CD4-positive, alpha-beta T cell (primary cell): ENCODE data around the gene SNRNP70. TPM values are rescaled to one million over a fixed set of nuclear protein-coding genes. Genes with fewer than 3 reads are reported as not detected.

Experiments used
- ATAC-seq: fragments of 200-7000 bp; cut with Tn5 transposase; one replicate; pipeline ENCODE4 v1.10.0; 2022; ENCODE audit warnings: mild to moderate bottlenecking; ENCODE audit not compliant: poor library complexity
- CTCF ChIA-PET: fragments of 350-600 bp; sonication (Branson Sonifier 250); formaldehyde crosslinking; loops from one replicate; lab custom pipeline; 2021; ENCODE audit warnings: antibody characterized with exemption, inconsistent platforms; lab: Charles Lee
- POLR2A ChIA-PET: fragments of 350-600 bp; sonication (Branson Sonifier 250); formaldehyde crosslinking; loops from one replicate; lab custom pipeline; 2021; ENCODE audit warnings: antibody characterized with exemption, inconsistent platforms; lab: Charles Lee
- DNase-seq, 14 experiments: peaks; one replicate each; pipeline ENCODE4 v3.0.0-alpha.2; 2013 to 2020; ENCODE audit warnings: mixed read lengths in 2 of 14
- H3K27ac ChIP-seq, 2 donors: one replicate each; pipeline versions ENCODE4 v1.5.1 to v1.7.0; 2013; ENCODE audit warnings: low read length in 2 of 2, low read depth in 1 of 2, mild to moderate bottlenecking in 1 of 2
- H3K27me3 ChIP-seq, 2 experiments: 1 replicate in 1 of 2; 2 replicates in 1 of 2; pipeline versions ENCODE4 v1.6.1 to v1.7.0; 2013; ENCODE audit warnings: low read length in 2 of 2, control low read depth in 1 of 2, mild to moderate bottlenecking in 1 of 2, moderate library complexity in 1 of 2; ENCODE audit not compliant: insufficient read depth in 2 of 2, control insufficient read depth in 1 of 2
- H3K36me3 ChIP-seq: one replicate; pipeline ENCODE4 v1.6.1; 2013; ENCODE audit warnings: low read length, control low read depth; ENCODE audit not compliant: insufficient read depth
- H3K4me1 ChIP-seq: one replicate; pipeline ENCODE4 v1.6.1; 2013; ENCODE audit warnings: low read length, control low read depth; ENCODE audit not compliant: insufficient read depth
- H3K4me3 ChIP-seq: one replicate; pipeline ENCODE4 v1.5.1; 2013; ENCODE audit warnings: mild to moderate bottlenecking, low read length, moderate library complexity
- H3K9me3 ChIP-seq, 2 experiments: 1 replicate in 1 of 2; 2 replicates in 1 of 2; pipeline versions ENCODE4 v1.6.1 to v1.7.0; 2013; ENCODE audit warnings: low read length in 2 of 2, mild to moderate bottlenecking in 2 of 2, control low read depth in 1 of 2, moderate library complexity in 1 of 2; ENCODE audit not compliant: control insufficient read depth in 1 of 2, insufficient read depth in 1 of 2
- H3K27ac Mint-ChIP-seq: one replicate; pipeline ENCODE4 v1.8.0; 2020; ENCODE audit warnings: mixed read lengths
- H3K27me3 Mint-ChIP-seq: one replicate; pipeline ENCODE4 v1.8.0; 2021; ENCODE audit warnings: mixed read lengths
- H3K36me3 Mint-ChIP-seq: one replicate; pipeline ENCODE4 v1.8.0; 2021; ENCODE audit warnings: low read depth, mixed read lengths
- H3K4me1 Mint-ChIP-seq: one replicate; pipeline ENCODE4 v1.8.0; 2021; ENCODE audit warnings: low read depth, mixed read lengths
- H3K4me3 Mint-ChIP-seq: one replicate; pipeline ENCODE4 v1.8.0; 2020; ENCODE audit warnings: mild to moderate bottlenecking, mixed read lengths
- H3K9me3 Mint-ChIP-seq: one replicate; pipeline ENCODE4 v1.8.0; 2020; ENCODE audit warnings: mixed read lengths
- intact Hi-C, 2 experiments: fragments of 100-400 bp; cut with DNase I in 1 of 2; cut with micrococcal nuclease in 1 of 2; formaldehyde crosslinking; loops; one replicate each; pipeline versions ENCODE4 v1.15.1 to v1.9.0; 2023 to 2025; cut with DNase I, micrococcal nuclease
- total RNA-seq, 174 experiments: library from RNA in 2 of 174; stranded (reverse) in 2 of 174; gene quantifications; one replicate each; pipeline ENCODE4 v1.2.3 and lab custom pipeline; 2021 to 2026
- TF ChIP-seq, protein P1 (sequence below): fragments of 200-600 bp; IDR thresholded peaks from one replicate; pipeline ENCODE4 v1.8.0; 2022; ENCODE audit warnings: antibody characterized with exemption, mild to moderate bottlenecking

The SNRNP70 gene
- total RNA-seq, 2 experiments from 2014 or later = 375 to 397 TPM

DNA sequence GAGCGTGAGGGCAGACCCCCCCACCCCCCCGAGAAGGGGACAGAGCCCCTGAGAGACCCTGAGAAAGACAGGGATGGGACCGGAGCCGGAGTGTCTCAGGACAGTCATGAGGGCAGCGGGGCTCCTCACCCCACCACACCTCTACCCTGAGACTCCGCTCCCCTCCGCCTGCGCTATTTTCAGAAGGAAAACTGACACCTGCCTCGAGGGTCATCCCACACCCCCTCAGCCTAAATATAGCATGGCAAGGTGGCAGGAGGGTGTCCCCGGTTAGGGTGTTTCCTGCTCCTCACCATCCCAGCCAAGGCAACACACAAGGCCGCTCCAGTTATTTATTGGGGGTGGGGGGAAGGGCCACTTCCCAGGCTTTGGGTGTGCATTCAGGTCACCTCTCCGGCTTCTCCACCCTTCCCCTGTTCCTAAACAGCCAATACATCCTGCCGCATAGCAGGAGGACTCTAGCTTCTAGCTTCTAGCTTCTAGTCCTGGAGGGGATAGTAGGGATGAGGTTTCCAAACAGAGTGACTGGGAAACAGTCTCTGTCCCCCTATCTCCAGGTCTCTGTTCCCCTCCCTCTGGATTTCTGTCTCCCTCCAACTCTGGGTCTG is 19.2 kb upstream of the SNRNP70 start:
- ATAC-seq = no peak
- ChIA-PET CTCF (no interaction called here), POLR2A (no interaction called here)
- H3K4me1 Mint-ChIP-seq = no peaks in the 10 kb centered on the region
- no peaks in the 10 kb centered on the region for H3K36me3 Mint-ChIP-seq
- peaks cover 37 to 59% of the 10 kb centered on the region in 2 experiments for H3K27me3 ChIP-seq
- H3K36me3 ChIP-seq = no peaks in the 10 kb centered on the region
- DNase-seq = no peak
- H3K27ac ChIP-seq = no peak overlapping the region
- H3K27me3 Mint-ChIP-seq = peaks cover 73% of the 10 kb centered on the region
- H3K4me3 ChIP-seq = no peak overlapping the region
- peaks cover 8% of the 10 kb centered on the region for H3K4me1 ChIP-seq
- intact Hi-C loops = no loop called here
- H3K9me3 Mint-ChIP-seq = no peaks in the 10 kb centered on the region
- H3K27ac Mint-ChIP-seq = no peak overlapping the region
- TF ChIP-seq, protein P1, sequence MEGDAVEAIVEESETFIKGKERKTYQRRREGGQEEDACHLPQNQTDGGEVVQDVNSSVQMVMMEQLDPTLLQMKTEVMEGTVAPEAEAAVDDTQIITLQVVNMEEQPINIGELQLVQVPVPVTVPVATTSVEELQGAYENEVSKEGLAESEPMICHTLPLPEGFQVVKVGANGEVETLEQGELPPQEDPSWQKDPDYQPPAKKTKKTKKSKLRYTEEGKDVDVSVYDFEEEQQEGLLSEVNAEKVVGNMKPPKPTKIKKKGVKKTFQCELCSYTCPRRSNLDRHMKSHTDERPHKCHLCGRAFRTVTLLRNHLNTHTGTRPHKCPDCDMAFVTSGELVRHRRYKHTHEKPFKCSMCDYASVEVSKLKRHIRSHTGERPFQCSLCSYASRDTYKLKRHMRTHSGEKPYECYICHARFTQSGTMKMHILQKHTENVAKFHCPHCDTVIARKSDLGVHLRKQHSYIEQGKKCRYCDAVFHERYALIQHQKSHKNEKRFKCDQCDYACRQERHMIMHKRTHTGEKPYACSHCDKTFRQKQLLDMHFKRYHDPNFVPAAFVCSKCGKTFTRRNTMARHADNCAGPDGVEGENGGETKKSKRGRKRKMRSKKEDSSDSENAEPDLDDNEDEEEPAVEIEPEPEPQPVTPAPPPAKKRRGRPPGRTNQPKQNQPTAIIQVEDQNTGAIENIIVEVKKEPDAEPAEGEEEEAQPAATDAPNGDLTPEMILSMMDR = no peak
- H3K4me3 Mint-ChIP-seq = no peak overlapping the region
- H3K9me3 ChIP-seq = peaks cover 0 to 17% of the 10 kb centered on the region in 2 experiments

DNA sequence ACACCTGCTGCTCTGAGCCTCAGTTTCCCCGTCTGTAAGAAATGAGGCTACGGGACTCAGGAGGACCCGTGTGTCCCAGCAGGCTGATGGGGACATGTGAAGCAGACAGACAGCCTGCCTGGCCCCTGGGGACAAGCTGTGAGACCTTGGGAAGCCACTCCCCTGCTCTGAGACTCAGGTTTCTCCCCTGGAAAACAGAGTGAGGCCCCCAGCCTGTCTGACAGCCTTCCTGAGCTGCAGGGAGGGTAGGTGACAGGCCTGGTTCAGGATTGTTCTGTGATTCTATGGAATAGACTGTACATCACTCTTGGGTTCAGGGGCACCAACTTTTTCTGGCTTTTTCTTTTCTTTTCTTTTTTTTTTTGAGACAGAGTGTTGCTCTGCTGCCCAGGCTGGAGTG is 17.7 kb upstream of the SNRNP70 start:
- POLR2A ChIA-PET = interaction anchor here (0.6 kb wide), 1 partner anchor 264 kb away, joined by 3 read pairs; no protein-coding TSS in a partner anchor

DNA sequence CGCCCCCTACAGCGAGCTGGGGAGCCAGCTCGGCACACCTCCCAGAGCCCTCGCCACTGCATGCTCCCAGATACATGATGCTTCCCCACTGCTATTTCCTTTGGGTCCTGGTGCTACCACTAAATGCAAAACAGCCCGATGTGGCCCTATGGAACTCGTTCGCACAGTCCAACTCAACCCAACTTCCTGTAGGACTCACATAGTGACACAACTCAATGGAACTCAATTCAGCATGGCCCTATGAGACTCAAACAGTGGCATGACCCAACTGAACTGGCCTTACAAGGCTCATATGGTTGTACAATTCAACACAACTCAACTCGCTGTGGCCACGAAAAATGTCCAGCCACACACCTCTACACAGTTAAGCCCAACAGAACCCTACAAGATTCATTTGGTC is 16.2 kb upstream of the SNRNP70 start:
- intact Hi-C loops = no loop called here
- Histone ChIP-seq H3K27me3 (peaks cover 48 to 71% of the 10 kb centered on the region in 2 experiments), H3K4me3 (no peak overlapping the region), H3K27ac (no peak overlapping the region), H3K4me1 (peaks cover 15% of the 10 kb centered on the region), H3K9me3 (peaks cover 0 to 21% of the 10 kb centered on the region in 2 experiments), H3K36me3 (no peaks in the 10 kb centered on the region)
- TF ChIP-seq, protein P1 = no peak
- ATAC-seq = no peak
- DNase-seq = no peak
- H3K4me3 Mint-ChIP-seq = no peak overlapping the region
- no peaks in the 10 kb centered on the region for H3K9me3 Mint-ChIP-seq
- no peaks in the 10 kb centered on the region for H3K36me3 Mint-ChIP-seq
- H3K4me1 Mint-ChIP-seq = peaks cover 11% of the 10 kb centered on the region
- CTCF ChIA-PET = interaction anchor here (0.7 to 2.4 kb wide), 2 partner anchors 29 to 45 kb away, joined by 3 to 8 read pairs; partner anchors contain the start of gene LIN7B
- POLR2A ChIA-PET = no interaction called here
- peaks cover 84% of the 10 kb centered on the region for H3K27me3 Mint-ChIP-seq
- H3K27ac Mint-ChIP-seq = no peak overlapping the region

More for the DNA sequence above, 17.7 kb upstream of the SNRNP70 start:
- DNase-seq = no peak
- no peak overlapping the region for H3K4me3 Mint-ChIP-seq
- Histone ChIP-seq H3K4me3 (no peak overlapping the region), H3K9me3 (peaks cover 0 to 10% of the 10 kb centered on the region in 2 experiments), H3K27me3 (peaks cover 37 to 58% of the 10 kb centered on the region in 2 experiments), H3K27ac (no peak overlapping the region), H3K36me3 (no peaks in the 10 kb centered on the region), H3K4me1 (peaks cover 8% of the 10 kb centered on the region)
- no peaks in the 10 kb centered on the region for H3K9me3 Mint-ChIP-seq
- no peak for ATAC-seq
- CTCF ChIA-PET = no interaction called here
- peaks cover 77% of the 10 kb centered on the region for H3K27me3 Mint-ChIP-seq
- TF ChIP-seq, protein P1 = no peak
- H3K36me3 Mint-ChIP-seq = no peaks in the 10 kb centered on the region
- H3K27ac Mint-ChIP-seq = no peak overlapping the region
- H3K4me1 Mint-ChIP-seq = peaks cover under 1% of the 10 kb centered on the region
- intact Hi-C loops = no loop called here
